Measurements from ENCODE around the gene TOP3A. TPM values are rescaled to one million over a fixed set of nuclear protein-coding genes. Genes with fewer than 3 reads are reported as not detected.
"Not testable (repeated sequence)": the region's sequence is repeated elsewhere in the genome, so short reads cannot be mapped to it uniquely, and the experiment has no call there.

The TOP3A gene
- total RNA-seq, 1 experiment from 2014 or later: 31.8 TPM

- DNase-seq (ENCODE audit: low read depth, low spot score); in situ Hi-C loops (cut with HindIII; ENCODE audit: low pct_unique_long_range_greater_than_20kb, low sequenced_read_pairs): not testable (repeated sequence)
Observed at GRCh38 chr17:18298061-18298460, 16.7 kb downstream of the TOP3A start.

DNA sequence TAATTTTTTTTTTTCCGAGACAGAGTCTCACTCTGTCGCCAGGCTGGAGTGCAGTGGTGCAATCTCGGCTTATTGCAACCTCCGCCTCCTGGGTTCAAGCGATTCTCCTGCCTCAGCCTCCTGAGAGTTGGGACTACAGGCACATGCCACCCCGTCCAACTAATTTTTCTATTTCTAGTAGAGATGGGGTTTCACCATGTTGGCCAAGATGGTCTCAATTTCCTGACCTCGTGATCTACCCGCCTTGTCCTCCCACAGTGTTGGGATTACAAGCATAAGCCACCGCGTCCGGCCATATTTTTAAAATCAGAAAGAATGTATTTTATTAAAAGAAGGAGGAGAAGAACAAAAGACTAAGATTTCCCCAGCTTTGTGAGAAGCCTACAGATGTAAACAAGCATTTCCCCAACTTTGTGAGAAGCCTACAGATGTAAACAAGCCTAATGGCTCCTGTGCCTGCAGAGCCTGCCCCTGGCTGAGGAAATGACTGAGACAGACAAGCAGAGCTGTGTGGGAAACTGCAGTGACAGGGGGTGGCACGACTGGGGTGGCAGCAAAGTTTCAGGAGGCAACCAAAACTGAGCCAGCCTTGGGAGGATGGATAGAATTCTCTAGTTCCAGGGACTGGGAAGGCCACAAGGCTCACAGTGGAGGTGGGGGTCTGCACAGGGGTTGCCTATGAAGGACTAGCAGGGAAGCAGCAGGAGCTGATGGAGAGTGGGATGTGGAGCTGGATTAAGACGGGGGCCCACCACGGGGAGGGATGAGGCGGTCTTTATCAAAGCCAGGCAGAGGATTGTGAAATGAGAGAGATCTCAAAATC lies 22.9 kb downstream of the TOP3A start:
- in situ Hi-C loops (cut with HindIII; ENCODE audit: low pct_unique_long_range_greater_than_20kb, low sequenced_read_pairs): no loop called here
- DNase-seq (ENCODE audit: low read depth, low spot score): no peak

DNA sequence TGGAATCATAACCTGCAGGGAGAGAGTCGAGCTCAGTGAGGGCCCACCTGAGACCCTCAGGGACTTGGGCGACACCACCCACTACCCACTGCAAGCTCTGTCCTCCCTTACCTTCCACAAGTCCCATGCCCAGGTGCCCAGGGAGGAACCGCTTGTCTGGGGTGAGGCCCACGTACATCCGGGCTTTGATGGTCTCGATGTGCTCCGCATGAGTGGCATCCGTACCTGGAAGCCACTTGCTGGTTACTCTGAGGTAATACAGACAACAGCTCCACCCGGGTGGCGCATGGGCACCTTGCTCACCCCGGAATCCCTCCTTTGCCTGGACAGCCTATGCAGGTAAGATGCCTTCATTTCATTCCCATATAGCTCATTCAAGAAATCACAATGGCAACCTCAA lies 29.5 kb downstream of the TOP3A start:
- in situ Hi-C loops (cut with HindIII; ENCODE audit: low pct_unique_long_range_greater_than_20kb, low sequenced_read_pairs): no loop called here
- no peak for DNase-seq (ENCODE audit: low read depth, low spot score)

DNA sequence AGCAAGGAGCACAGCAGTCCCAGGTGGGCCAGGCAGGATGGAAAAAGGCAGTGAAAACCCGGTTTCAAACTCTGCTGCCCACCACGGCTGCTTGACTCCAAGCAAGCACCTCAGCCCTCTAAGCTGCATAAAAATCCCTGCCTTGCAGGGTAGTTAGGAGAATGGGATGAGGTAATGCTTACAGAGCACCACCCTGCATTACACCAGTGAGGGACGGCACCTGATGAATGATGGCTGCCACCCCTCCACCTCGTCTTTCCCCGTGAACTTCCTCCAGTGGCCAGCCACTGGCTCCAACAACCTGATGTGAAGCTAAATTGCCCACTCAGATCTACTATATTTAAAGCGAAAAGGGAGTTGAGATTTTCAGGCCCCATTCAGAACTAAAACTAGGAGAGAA lies 33.0 kb downstream of the TOP3A start:
- DNase-seq (ENCODE audit: low read depth, low spot score): no peak
- in situ Hi-C loops (cut with HindIII; ENCODE audit: low pct_unique_long_range_greater_than_20kb, low sequenced_read_pairs): no loop called here

GRCh38 chr17:18280766-18281371 lies 33.9 kb downstream of the TOP3A start:
- in situ Hi-C loops (cut with HindIII; ENCODE audit: low pct_unique_long_range_greater_than_20kb, low sequenced_read_pairs): no loop called here

GRCh38 chr17:18280249-18280648 lies 34.5 kb downstream of the TOP3A start:
- in situ Hi-C loops (cut with HindIII; ENCODE audit: low pct_unique_long_range_greater_than_20kb, low sequenced_read_pairs): no loop called here
- DNase-seq (ENCODE audit: low read depth, low spot score): no peak

More at GRCh38 chr17:18280766-18281371, 33.9 kb downstream of the TOP3A start:
- DNase-seq (ENCODE audit: low read depth, low spot score): no peak

- in situ Hi-C loops (cut with HindIII; ENCODE audit: low pct_unique_long_range_greater_than_20kb, low sequenced_read_pairs): no loop called here
- DNase-seq (ENCODE audit: low read depth, low spot score): no peak
Observed at GRCh38 chr17:18278867-18279266, 35.9 kb downstream of the TOP3A start.

DNA sequence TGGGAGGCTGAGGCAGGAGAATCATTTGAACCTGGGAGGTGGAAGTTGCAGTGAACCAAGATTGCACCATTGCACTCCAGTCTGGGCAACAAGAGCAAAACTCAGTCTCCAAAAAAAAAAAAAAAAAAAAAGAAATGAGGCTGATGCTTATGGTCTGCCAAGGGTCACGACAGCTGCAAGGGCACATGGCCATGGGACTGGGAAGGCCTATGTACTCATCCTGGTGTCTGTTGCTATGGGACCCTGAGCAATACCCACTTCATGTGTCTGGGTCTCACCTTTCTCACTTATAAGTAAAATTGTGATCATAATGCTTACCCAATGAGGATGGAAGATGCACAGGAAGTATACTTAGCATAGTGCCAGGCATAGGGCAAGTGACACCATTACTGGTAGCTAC lies 37.7 kb downstream of the TOP3A start:
- in situ Hi-C loops (cut with HindIII; ENCODE audit: low pct_unique_long_range_greater_than_20kb, low sequenced_read_pairs): no loop called here
- no peak for DNase-seq (ENCODE audit: low read depth, low spot score)

DNA sequence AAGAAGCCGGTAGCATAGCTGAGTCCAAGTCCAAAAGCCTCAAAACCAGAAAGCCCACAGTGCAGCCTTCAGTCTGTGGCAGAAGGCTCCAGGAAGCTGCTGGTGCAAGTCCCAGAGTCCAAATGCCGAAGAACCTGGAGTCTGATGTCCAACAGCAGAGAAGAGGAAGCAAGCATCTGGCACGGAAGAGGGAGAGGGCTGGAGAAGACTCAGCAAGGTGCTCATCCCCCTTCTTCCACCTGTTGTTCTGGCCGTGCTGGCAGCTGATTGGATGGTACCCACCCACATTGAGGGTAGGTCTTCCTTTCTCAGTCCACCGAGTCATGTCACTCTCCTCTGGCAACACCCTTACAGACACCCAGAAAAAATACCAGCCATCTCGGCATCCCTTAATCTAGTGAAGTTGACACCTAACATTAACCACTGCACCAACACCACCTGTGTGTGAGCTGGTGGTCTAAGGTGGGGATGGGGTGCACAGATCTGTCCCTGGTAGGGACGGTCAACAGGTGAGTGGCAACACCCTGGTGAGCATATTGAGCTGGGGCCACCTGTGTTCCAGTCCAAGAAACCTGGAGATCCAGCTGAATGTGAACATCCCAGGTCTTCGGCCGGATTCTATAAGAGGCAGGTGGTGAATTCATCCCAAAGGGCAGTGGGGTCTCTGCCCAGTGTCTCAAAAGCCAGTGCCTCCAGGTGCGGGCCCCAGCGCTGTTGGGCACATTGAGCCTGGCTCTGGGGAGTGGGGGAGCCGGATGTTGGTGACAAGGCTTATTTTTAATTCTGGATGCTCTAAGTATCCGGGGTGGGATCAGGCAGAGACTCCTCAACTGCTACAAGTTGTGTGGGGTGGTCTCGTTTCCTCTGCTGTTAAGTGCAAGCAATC lies 44.5 kb downstream of the TOP3A start:
- DNase-seq (ENCODE audit: low read depth, low spot score): no peak
- in situ Hi-C loops (cut with HindIII; ENCODE audit: low pct_unique_long_range_greater_than_20kb, low sequenced_read_pairs): no loop called here

GRCh38 chr17:18267927-18268711 lies 46.7 kb downstream of the TOP3A start:
- no peak for DNase-seq (ENCODE audit: low read depth, low spot score)
- in situ Hi-C loops (cut with HindIII; ENCODE audit: low pct_unique_long_range_greater_than_20kb, low sequenced_read_pairs): no loop called here

GRCh38 chr17:18267366-18267765 lies 47.4 kb downstream of the TOP3A start:
- DNase-seq (ENCODE audit: low read depth, low spot score): no peak
- in situ Hi-C loops (cut with HindIII; ENCODE audit: low pct_unique_long_range_greater_than_20kb, low sequenced_read_pairs): no loop called here

GRCh38 chr17:18263885-18264682 lies 50.7 kb downstream of the TOP3A start:
- DNase-seq (ENCODE audit: low read depth, low spot score): no peak
- in situ Hi-C loops (cut with HindIII; ENCODE audit: low pct_unique_long_range_greater_than_20kb, low sequenced_read_pairs): no loop called here

DNA sequence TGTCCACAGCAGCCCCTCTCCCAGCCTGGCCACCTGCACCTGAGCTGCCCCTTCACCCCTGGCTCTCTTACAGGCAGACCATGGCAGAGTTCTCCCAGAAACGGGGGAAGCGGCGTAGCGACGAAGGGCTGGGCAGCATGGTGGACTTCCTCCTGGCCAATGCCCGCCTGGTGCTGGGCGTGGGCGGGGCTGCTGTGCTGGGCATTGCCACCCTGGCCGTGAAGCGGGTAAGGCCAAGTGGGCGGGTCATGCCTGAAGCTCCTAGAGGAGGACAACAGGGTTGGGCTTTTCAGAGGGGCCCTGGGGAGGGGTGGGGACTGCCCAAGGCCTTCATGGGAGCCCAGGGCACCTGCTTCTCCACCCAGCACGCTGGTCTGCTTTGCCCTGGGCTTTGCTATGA lies 52.2 kb downstream of the TOP3A start:
- in situ Hi-C loops (cut with HindIII; ENCODE audit: low pct_unique_long_range_greater_than_20kb, low sequenced_read_pairs): no loop called here
- no peak for DNase-seq (ENCODE audit: low read depth, low spot score)

- in situ Hi-C loops (cut with HindIII; ENCODE audit: low pct_unique_long_range_greater_than_20kb, low sequenced_read_pairs): no loop called here
- DNase-seq (ENCODE audit: low read depth, low spot score): no peak
Observed at GRCh38 chr17:18262111-18262510, 52.7 kb downstream of the TOP3A start.

- no peak for DNase-seq (ENCODE audit: low read depth, low spot score)
- in situ Hi-C loops (cut with HindIII; ENCODE audit: low pct_unique_long_range_greater_than_20kb, low sequenced_read_pairs): no loop called here
Observed at GRCh38 chr17:18261659-18262058, 53.1 kb downstream of the TOP3A start.

- in situ Hi-C loops (cut with HindIII; ENCODE audit: low pct_unique_long_range_greater_than_20kb, low sequenced_read_pairs): no loop called here
Observed at GRCh38 chr17:18261146-18261515, 53.7 kb downstream of the TOP3A start.

More at GRCh38 chr17:18261146-18261515, 53.7 kb downstream of the TOP3A start:
- no peak for DNase-seq (ENCODE audit: low read depth, low spot score)

All from SK-MEL-5 (cell line).